HUES48 (cell line): Measurements from ENCODE around the gene CACNA1A.

Source experiments
- H3K27ac ChIP-seq: one replicate; pipeline ENCODE4 v1.7.0; 2013; ENCODE audit warnings: low read depth, low read length, inconsistent platforms
- H3K27me3 ChIP-seq: 2 replicates; pipeline ENCODE4 v1.6.1; 2013; ENCODE audit warnings: mild to moderate bottlenecking, low read length; ENCODE audit not compliant: control insufficient read depth, insufficient read depth
- H3K36me3 ChIP-seq: 2 replicates; pipeline ENCODE4 v1.6.1; 2013; ENCODE audit warnings: low read length; ENCODE audit not compliant: control insufficient read depth, insufficient read depth
- H3K4me1 ChIP-seq: 2 replicates; pipeline ENCODE4 v1.6.1; 2013; ENCODE audit warnings: mild to moderate bottlenecking, low read length; ENCODE audit not compliant: control insufficient read depth, insufficient read depth
- H3K4me3 ChIP-seq: 2 replicates; pipeline ENCODE4 v1.5.1; 2013; ENCODE audit warnings: mild to moderate bottlenecking, low read depth, low read length
- H3K9ac ChIP-seq: 2 replicates; pipeline ENCODE4 v1.6.1; 2013; ENCODE audit warnings: mild to moderate bottlenecking, low read depth, low read length, moderate library complexity
- H3K9me3 ChIP-seq: 2 replicates; pipeline ENCODE4 v1.6.1; 2013; ENCODE audit warnings: low read length; ENCODE audit not compliant: control insufficient read depth, insufficient read depth

The CACNA1A gene

GRCh38 chr19:13159713-13160112, 346.6 kb downstream of the CACNA1A start:
- no peaks in the 10 kb centered on the region for H3K36me3 ChIP-seq
- no peak overlapping the region for H3K9ac ChIP-seq
- H3K27ac ChIP-seq: no peak overlapping the region
- H3K4me3 ChIP-seq: no peak overlapping the region
- H3K4me1 ChIP-seq: peaks cover 16% of the 10 kb centered on the region
- H3K27me3 ChIP-seq: no peaks in the 10 kb centered on the region
- no peaks in the 10 kb centered on the region for H3K9me3 ChIP-seq
